HEK293 (cell line): ENCODE results near the gene NFKBIE.
A peak's percentile ranks its signal among the peaks of the same experiment; 100 is the strongest.

Experiments
- BCL11A ChIP-seq: fragments of 450-650 bp; formaldehyde crosslinking; IDR thresholded peaks from 2 replicates; pipeline ENCODE4 v1.5.1; 2016; ENCODE audit warnings: low read depth, missing biosample characterization, missing genetic modification characterization
- CTCF ChIP-seq: fragments of 450-650 bp; formaldehyde crosslinking; IDR thresholded peaks from 2 replicates; pipeline ENCODE4 v1.5.1; 2016; ENCODE audit warnings: missing biosample characterization, missing genetic modification characterization
- KLF1 ChIP-seq: fragments of 450-650 bp; formaldehyde crosslinking; IDR thresholded peaks from 2 replicates; pipeline ENCODE4 v1.5.1; 2016; ENCODE audit warnings: missing biosample characterization, missing genetic modification characterization
- ZBTB44 ChIP-seq: fragments of 450-650 bp; IDR thresholded peaks from 2 replicates; pipeline ENCODE4 v1.5.1; 2018; ENCODE audit warnings: missing biosample characterization, mild to moderate bottlenecking, missing genetic modification characterization
- ZNF670 ChIP-seq: fragments of 450-650 bp; formaldehyde crosslinking; IDR thresholded peaks from 2 replicates; pipeline ENCODE4 v1.5.1; 2016; ENCODE audit warnings: missing biosample characterization, missing genetic modification characterization, low read depth
- ZXDB ChIP-seq: fragments of 450-650 bp; formaldehyde crosslinking; IDR thresholded peaks from 2 replicates; pipeline ENCODE4 v1.5.1; 2016; ENCODE audit warnings: missing biosample characterization, missing genetic modification characterization
- TF ChIP-seq, protein P1 (sequence below): fragments of 450-650 bp; formaldehyde crosslinking; IDR thresholded peaks from 2 replicates; pipeline ENCODE4 v1.5.1; 2017; ENCODE audit warnings: missing biosample characterization, missing genetic modification characterization
- TF ChIP-seq, protein P2 (sequence below): fragments of 450-650 bp; IDR thresholded peaks from 2 replicates; pipeline ENCODE4 v1.5.1; 2018; ENCODE audit warnings: missing biosample characterization, missing genetic modification characterization

DNA sequence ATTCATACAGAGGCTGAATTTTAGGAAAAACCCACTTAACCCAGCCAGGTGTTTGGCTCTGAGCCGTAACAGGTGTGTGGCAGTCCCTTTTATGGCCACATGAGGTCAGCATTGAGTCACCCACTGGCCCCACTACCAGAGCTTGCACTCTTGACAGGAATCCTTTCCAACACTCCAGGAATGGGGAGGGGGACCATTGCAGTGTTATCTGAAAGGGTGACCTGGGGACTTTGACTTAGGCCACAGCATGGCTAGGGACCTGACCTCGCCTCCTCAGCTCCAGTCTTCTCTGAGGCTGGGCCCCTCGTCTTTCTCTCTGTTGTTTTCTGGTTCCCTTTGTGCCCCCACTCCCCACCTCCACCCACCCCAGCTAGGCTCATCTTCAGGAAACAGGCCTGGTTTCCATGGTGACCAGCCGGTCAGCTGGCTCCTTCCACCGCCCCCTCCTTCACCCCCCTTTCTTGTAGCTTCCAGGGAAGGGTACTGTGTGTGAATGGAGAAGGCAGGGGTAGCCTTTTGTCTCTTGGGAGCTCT, 2.8 kb upstream of the NFKBIE start:
- TF ChIP-seq ZXDB (tag by site-specific recombination): no peak
- TF ChIP-seq CTCF (tag by site-specific recombination): peak; percentile 66
- no peak for TF ChIP-seq ZBTB44
- no peak for TF ChIP-seq BCL11A (tag by site-specific recombination)
- TF ChIP-seq ZNF670 (tag by site-specific recombination): no peak
- no peak for TF ChIP-seq KLF1 (tag by site-specific recombination)
- TF ChIP-seq, protein P1, sequence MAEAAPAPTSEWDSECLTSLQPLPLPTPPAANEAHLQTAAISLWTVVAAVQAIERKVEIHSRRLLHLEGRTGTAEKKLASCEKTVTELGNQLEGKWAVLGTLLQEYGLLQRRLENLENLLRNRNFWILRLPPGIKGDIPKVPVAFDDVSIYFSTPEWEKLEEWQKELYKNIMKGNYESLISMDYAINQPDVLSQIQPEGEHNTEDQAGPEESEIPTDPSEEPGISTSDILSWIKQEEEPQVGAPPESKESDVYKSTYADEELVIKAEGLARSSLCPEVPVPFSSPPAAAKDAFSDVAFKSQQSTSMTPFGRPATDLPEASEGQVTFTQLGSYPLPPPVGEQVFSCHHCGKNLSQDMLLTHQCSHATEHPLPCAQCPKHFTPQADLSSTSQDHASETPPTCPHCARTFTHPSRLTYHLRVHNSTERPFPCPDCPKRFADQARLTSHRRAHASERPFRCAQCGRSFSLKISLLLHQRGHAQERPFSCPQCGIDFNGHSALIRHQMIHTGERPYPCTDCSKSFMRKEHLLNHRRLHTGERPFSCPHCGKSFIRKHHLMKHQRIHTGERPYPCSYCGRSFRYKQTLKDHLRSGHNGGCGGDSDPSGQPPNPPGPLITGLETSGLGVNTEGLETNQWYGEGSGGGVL: no peak
- TF ChIP-seq, protein P2, sequence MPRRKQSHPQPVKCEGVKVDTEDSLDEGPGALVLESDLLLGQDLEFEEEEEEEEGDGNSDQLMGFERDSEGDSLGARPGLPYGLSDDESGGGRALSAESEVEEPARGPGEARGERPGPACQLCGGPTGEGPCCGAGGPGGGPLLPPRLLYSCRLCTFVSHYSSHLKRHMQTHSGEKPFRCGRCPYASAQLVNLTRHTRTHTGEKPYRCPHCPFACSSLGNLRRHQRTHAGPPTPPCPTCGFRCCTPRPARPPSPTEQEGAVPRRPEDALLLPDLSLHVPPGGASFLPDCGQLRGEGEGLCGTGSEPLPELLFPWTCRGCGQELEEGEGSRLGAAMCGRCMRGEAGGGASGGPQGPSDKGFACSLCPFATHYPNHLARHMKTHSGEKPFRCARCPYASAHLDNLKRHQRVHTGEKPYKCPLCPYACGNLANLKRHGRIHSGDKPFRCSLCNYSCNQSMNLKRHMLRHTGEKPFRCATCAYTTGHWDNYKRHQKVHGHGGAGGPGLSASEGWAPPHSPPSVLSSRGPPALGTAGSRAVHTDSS (tag by site-specific recombination): no peak
